GM15510 (cell line): ENCODE results near the gene FAM120A.

ENCODE experiments used
- POLR2A ChIP-seq: IDR thresholded peaks from 3 replicates; pipeline ENCODE4 v1.6.1; 2011; ENCODE audit warnings: borderline replicate concordance; ENCODE audit not compliant: insufficient read length; ENCODE audit errors: extremely low read depth

FAM120A gene, protein sequence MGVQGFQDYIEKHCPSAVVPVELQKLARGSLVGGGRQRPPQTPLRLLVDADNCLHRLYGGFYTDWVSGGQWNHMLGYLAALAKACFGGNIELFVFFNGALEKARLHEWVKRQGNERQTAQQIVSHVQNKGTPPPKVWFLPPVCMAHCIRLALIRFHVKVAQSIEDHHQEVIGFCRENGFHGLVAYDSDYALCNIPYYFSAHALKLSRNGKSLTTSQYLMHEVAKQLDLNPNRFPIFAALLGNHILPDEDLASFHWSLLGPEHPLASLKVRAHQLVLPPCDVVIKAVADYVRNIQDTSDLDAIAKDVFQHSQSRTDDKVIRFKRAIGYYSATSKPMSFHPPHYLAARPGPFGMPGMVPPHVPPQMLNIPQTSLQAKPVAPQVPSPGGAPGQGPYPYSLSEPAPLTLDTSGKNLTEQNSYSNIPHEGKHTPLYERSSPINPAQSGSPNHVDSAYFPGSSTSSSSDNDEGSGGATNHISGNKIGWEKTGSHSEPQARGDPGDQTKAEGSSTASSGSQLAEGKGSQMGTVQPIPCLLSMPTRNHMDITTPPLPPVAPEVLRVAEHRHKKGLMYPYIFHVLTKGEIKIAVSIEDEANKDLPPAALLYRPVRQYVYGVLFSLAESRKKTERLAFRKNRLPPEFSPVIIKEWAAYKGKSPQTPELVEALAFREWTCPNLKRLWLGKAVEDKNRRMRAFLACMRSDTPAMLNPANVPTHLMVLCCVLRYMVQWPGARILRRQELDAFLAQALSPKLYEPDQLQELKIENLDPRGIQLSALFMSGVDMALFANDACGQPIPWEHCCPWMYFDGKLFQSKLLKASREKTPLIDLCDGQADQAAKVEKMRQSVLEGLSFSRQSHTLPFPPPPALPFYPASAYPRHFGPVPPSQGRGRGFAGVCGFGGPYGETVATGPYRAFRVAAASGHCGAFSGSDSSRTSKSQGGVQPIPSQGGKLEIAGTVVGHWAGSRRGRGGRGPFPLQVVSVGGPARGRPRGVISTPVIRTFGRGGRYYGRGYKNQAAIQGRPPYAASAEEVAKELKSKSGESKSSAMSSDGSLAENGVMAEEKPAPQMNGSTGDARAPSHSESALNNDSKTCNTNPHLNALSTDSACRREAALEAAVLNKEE

DNA sequence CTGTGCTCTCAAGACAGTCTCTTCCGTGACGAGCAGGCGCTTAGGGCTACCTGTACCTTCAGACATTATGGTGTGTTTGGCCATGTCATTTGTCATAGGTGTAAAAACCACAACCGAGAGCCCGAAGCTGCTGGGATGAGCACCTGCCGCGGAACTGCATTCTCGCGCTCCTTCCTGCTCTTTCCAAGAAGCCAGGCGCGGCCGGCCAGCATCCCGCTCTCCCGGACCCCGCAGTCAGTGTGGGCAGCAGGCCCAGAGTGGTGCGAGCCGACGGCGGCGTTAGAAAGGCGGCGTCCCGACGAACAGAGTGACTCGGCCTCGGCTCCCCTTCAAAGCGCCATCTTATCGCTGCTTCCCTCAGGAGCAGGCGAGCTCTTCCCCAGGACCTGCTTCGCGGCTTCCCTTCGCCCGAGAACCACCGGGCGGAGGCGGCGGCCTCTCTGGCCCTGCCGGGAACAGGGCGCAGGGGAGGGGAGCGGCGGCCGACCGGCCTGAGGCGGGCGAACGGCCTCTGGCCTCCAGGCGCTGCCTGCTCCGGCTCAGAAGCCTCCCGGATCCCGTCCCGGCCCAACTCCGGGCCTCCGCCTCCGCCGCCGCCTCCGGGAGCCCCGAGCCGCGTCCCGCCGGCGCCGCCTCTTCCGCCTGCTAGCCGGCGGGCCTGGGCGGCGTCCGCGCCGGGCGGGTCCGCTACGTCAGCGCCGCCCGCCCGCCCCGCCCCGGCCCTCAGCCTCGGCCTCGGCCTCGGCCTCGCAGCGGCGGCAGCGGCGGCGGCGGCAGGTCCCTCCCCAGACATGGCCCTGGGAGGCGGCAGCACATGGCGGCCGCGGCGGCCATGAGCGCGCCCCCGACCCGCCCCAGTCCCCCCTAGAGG lies at the start of gene FAM120A:
Gene FAM120A, plus strand, starts transcription at position 741 of the 871 bp plus-strand sequence. CDS start 231 bp downstream, outside the sequence.
- peak; percentile 87 for TF ChIP-seq POLR2A

DNA sequence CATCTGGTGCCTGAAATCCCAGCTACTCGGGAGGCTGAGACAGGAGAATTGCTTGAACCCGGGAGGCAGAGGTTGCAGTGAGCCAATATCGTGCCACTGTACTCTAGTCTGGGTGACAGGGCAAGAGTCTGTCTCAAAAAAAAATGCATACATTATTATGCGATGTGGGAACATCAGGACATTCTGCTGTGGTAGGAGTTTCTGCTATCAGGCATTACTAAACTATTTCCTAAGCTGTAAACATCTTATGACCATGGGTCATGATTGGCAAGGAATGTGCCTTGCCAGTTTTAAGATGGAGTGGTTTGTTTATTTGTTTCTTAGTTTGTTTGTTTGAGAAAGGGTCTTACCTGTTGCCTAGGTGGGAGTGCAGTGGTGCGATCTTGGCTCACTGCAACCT lies 45.1 kb upstream of the FAM120A start:
- no peak for TF ChIP-seq POLR2A

DNA sequence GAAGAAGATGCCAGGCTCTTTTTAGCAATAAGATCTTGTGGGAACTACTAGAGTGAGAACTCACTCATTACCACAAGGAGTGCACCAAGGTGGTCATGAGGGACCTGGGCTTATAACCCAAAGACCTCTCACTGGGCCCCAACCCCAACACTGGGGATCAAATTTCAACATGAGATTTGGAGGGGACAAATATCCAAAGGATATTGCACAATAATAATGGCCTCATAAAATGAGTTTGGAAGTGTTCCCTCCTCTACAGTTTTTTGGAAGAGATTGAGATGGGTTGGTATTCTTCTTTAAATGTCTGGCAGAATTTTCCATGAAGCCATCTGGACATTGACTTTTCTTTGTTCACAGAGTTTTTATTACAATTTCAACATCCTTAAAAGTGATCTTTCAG lies 38.0 kb upstream of the FAM120A start:
- no peak for TF ChIP-seq POLR2A

DNA sequence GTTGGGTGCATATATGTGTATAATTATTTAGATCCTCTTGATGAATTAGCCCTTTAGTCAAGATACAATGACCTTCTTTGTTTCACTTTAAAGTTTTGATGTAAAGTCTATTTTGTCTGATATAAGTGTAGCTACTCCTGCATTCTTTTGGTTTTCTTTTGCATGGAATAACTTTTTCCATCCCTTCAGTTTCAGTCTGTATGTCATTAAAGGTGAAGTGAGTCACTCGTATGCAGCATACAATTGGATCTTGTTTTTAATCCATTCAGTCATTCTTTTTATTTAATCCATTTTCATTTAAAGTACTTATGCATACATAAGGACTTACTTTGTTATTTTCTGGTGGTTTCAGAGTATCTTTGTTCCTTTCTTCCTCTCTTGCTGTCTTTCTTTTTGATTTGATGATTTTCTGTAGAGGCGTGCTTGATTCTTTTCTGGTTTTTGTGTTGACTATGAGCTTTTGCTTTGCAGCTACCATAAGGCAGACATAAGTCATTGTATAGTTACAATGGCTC lies 36.3 kb upstream of the FAM120A start:
- no peak for TF ChIP-seq POLR2A

DNA sequence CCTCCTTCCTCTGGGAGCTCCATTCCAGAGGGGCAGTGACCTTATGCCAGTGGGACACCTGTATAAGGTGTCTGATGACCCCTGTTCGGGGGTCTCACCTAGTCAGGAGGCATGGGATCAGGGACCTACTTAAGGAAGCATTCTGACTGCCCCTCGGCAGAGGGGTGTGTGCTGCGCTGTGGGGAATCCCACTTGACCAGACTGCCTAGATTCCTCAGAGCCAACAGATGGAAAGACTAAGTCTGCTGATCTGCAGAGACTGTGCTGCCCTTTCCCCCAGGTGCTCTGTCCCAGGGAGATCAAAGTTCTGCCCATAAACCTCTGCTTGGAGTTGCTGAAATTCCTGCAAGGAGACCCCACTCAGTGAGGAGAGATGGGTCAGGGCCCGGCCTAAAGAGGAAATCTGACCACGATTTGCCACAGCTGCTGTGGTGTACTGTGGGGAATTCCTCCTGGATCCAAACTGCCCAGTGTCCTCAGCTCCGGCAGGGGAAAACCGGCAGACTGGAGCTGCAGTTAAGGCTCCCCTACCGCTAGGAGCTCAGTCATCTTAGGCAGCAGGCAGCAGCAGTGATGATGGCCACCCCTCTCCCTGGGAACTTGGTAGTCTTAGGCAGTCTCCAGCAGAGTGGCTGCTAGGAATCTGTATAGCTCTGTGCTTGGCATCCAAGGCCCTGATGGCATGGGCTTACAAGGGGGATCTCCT lies 34.8 kb upstream of the FAM120A start:
- no peak for TF ChIP-seq POLR2A

DNA sequence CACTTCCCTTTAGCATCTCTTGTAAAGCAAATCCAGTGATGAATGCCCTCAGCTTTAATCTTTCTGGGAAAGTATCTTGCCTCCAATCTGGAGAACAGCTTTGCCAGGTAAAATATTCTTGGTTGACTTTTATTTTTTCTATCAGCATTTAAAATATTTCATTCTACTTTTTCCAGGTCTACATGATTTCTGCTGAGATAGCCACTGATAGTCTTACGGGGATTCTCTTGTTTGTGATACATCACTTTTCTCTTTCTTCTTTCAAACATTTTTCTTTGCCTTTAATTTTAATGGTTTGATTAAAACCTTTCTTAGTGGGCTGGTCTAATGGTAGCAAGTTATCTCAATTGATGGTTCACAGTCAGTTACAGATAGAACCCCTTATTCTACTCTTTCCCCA lies 33.9 kb upstream of the FAM120A start:
- no peak for TF ChIP-seq POLR2A

DNA sequence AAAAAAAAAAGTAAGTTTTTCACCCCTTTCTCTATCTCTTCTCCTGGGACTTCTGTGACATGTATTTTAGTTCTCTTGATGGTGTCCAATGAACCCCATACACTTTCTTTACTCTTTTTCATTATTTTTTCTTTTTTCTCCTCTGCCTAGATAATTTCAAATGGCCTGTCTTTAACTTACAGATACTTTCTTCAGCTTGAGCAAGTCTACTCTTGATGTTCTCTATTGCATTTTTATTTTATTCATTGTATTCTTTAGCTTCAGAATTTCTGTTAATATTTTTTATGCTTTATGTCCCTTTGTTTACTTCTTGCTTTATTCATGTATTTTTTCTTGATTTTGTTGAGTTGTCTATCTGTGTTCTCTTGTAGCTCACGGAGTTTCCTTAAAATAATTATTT lies 32.5 kb upstream of the FAM120A start:
- TF ChIP-seq POLR2A: no peak

DNA sequence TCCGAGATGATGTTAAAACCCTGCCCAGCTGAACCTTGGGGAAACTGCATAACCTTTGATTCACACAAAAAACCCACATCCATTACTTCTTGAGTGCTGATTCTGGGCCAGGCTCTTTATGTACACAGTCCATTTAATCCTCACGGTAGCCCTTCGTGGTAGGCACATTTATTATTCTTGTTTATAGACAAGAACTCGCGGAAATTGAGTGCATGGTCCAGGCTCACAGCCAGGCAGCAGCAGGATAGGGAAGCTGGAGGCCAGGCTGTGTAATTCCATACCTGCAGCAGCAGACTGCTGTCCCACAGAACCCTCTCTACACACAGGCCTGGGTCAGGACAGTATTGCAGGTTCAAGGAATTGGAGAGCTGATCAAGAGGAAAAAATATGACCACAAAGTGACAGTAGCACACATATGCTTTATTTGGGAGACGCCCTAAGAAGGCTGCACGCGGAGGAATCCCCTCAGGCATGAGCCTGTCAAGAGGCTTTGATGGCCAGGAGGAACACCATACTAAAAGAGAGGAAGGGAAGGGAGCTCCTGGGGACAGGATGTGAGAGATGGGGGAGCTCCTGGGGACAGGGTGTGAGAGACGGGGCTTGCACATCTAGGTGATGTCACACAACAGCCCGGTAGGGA lies 28.4 kb upstream of the FAM120A start:
- no peak for TF ChIP-seq POLR2A

DNA sequence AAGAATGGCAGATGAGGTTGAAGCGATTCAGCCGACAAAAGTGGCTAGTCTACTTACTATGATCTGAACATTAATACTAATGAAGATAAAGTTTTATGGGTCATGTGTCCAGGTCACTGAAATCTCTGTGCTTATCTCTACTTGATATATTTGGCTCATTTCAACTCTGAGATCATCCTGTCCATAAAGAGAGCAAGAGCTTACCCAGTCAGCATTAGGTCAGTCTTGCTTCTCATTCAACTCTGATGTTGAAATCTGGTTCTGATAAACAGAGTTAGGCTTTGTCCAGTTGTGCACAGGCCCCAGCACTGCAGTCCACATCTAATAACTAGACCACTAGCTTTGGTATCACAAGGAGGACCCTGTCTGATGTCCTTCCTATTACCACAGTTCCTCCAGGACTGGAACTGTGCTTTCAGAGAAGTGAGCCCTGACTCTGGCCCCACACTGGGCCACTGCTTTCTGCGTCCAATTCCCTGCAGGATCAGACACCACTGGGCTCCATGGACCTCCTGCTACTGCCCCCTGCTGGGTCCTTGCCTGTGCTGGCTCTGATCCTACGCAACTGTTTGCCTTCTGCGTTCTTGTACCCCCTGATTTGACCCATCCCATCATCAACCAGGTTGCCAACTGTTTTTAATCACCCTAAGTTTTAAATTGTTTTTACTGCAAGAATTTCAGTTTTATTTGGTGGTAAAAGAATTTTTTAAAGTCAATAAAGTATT lies 23.7 kb upstream of the FAM120A start:
- no peak for TF ChIP-seq POLR2A

DNA sequence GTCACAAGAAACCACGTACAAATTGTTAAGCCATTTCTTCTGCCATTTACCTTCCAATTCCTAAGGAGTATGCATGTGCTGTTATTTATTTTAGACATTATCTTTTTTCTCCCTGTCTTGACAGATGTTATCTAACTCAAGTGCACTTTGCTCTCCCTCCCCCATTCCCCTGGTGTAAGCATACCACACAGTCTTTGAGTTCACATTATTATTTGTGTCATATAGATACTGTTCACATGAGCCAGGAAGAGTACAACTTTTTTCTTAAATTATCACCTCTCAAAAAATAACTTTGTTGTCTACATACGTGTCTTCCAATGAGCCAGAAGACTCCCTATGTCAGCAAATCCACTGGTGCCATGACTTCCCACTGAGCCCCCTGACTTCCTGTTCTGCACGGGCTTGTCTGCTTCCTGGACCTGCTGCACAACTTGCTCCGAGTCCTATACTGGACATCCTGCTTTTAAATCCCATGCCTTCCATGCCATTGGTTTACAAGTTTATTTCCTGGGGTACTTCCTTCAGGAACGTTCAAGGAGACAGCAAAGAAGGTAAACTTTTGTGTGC lies 19.9 kb upstream of the FAM120A start:
- TF ChIP-seq POLR2A: no peak

DNA sequence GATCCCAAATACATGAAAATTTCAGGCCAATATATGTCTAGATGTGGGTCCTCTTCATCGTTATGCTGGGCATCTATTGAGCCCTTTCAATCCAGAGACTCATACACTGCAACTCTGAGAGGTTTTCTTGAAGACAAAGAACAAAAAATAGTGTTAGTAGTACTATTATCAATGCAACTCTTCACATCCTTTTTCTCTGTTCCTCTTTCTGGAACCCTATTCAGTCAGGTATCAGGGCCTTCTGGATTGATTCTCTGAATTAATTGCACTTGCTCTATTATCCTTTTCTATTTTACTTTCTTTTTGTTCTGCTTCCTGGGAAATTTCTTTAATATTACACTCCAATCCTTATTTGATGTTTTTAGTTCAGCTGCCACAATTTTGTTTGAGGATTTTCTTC lies 18.5 kb upstream of the FAM120A start:
- TF ChIP-seq POLR2A: no peak

DNA sequence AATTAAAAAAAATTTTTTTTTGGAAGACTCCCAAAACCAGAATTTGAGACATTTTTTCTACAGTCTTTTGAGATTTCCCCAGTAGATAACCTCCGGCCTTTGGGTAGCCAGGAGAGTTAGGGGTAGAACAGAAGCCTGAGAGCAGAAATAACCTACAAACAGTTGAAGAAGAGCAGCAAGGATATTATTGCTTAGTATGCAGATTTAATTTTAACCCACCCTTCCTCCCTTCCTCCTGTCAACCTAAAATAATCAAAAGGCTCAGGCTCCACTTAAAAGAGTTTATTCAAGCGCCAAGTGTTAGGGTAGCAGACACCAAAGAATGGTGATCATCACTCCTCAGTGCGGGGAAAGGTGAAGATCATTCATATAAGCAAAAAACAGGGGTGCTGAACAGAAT lies 17.4 kb upstream of the FAM120A start:
- no peak for TF ChIP-seq POLR2A
